ENCODE data around the gene USH1G. TPM values are rescaled to one million over a fixed set of nuclear protein-coding genes. Genes with fewer than 3 reads are reported as not detected.
"Not testable (repeated sequence)": the region's sequence is repeated elsewhere in the genome, so short reads cannot be mapped to it uniquely, and the experiment has no call there.

USH1G gene
- total RNA-seq, 1 donor from 2014 or later = not detected

DNA sequence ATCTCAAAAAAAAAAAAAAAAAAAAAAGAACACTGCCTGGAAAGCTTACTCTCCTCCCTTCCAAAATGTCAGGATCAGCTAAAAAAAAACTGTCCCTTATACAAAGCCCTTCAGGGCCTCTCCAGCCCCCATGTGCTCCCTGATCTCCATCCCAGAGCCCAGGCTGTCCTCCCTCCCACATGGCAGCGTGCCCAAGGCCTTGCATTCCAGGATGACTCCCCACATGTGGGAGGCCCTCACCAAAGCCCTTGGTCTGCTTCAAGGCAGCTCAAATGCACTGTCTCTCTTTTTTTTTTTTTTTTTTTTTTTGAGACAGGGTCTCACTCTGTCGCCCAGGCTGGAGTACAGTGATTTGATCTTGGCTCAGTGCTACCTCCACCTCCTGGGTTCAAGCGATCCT, 52.5 kb downstream of the USH1G start:
- no peak overlapping the region for H3K4me3 Mint-ChIP-seq
- no peak for DNase-seq (ENCODE audit: low spot score)
- no peaks in the 10 kb centered on the region for H3K9me3 Mint-ChIP-seq
- H3K27ac Mint-ChIP-seq = no peak overlapping the region
- peaks cover 12% of the 10 kb centered on the region for H3K36me3 Mint-ChIP-seq (ENCODE audit: low read depth)
- intact Hi-C loops (cut with micrococcal nuclease) = loop anchor here (5.0 to 10.0 kb wide), 2 partner anchors 162 to 394 kb away; partner anchors contain the start of genes GGA3 and MRPS7
- H3K27me3 Mint-ChIP-seq (ENCODE audit: insufficient read depth) = peaks cover 2% of the 10 kb centered on the region
- peaks cover 30% of the 10 kb centered on the region for H3K4me1 Mint-ChIP-seq (ENCODE audit: low read depth)

DNA sequence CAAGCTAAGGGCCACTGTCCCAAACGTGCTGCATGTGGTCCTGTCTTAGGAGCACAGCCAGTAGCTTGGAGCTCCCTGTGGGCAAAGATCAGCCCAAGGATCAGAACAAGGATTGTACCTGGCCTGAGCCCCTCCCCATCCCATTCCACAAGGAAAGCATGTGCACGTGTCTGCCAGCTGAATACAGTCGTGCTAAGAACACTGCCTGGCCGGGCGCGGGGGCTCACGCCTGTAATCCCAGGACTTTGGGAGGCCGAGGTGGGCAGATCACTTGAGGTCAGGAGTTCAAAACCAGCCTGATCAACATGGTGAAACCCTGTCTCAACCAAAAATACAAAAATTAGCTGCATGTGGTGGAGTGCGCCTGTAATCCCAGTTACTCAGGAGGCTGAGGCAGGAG, 53.0 kb downstream of the USH1G start:
- not testable (repeated sequence) for H3K9me3 Mint-ChIP-seq; H3K27ac Mint-ChIP-seq; H3K4me3 Mint-ChIP-seq; DNase-seq (ENCODE audit: low spot score); H3K27me3 Mint-ChIP-seq (ENCODE audit: insufficient read depth)
- Mint-ChIP-seq H3K36me3 (ENCODE audit: low read depth) (peaks cover 14% of the 10 kb centered on the region), H3K4me1 (ENCODE audit: low read depth) (peaks cover 29% of the 10 kb centered on the region)
- intact Hi-C loops (cut with micrococcal nuclease) = loop anchor here (5.0 to 10.0 kb wide), 2 partner anchors 162 to 395 kb away; partner anchors contain the start of genes GGA3 and MRPS7

DNA sequence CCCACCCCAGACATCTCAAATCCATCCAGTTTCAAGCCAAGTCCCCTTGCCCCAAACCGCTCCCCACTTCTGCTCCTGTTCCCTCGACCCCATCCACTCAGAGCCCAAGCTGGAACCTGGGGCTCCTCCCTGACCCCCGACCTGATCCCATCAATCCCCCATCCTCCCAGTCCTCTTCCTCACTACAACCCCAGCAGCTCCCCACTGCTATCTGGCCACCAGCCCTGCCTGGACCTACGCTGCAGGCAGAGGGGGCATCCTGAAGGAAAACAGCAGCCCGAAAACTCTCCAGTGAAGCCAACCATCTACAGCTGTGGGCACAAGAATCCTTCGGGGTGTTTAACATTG, 54.2 kb downstream of the USH1G start:
- H3K9me3 Mint-ChIP-seq = no peaks in the 10 kb centered on the region
- peaks cover 2% of the 10 kb centered on the region for H3K27me3 Mint-ChIP-seq (ENCODE audit: insufficient read depth)
- no peak for DNase-seq (ENCODE audit: low spot score)
- H3K27ac Mint-ChIP-seq = no peak overlapping the region
- intact Hi-C loops (cut with micrococcal nuclease) = no loop called here
- H3K36me3 Mint-ChIP-seq (ENCODE audit: low read depth) = peaks cover 17% of the 10 kb centered on the region
- H3K4me1 Mint-ChIP-seq (ENCODE audit: low read depth) = peaks cover 29% of the 10 kb centered on the region
- H3K4me3 Mint-ChIP-seq = no peak overlapping the region

DNA sequence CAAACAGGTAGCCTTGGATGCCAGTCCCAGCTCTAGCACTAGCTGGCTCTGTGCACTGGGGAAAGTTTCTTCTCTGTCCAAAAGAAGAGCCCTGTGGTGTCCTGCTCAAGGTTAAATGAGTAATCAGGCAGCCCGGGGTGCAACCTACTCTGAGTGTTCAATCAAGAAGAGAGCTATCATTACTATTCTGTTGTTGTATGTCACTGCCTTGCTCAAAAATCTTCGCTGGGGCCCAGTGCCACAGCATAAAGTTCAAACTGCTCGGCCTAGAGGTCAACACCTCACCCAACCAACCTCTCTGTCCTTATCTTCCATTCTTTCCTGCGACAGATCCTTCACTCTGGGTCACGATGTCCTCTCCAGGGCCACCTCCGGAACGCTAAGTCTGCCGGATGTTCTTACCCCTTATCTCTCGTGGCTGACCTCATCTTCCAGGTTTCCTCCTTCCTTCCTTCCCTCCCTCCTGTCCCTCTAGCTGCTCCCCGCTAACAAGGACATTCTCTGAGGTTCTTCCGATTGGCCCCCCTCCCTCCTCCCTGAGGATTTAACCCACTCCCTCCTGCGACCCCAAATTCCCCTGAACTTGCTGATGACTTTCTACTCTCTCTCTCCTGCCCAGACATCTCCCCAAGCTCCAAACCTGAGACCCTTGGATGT, 54.7 kb downstream of the USH1G start:
- intact Hi-C loops (cut with micrococcal nuclease) = no loop called here
- H3K36me3 Mint-ChIP-seq (ENCODE audit: low read depth) = peaks cover 21% of the 10 kb centered on the region

DNA sequence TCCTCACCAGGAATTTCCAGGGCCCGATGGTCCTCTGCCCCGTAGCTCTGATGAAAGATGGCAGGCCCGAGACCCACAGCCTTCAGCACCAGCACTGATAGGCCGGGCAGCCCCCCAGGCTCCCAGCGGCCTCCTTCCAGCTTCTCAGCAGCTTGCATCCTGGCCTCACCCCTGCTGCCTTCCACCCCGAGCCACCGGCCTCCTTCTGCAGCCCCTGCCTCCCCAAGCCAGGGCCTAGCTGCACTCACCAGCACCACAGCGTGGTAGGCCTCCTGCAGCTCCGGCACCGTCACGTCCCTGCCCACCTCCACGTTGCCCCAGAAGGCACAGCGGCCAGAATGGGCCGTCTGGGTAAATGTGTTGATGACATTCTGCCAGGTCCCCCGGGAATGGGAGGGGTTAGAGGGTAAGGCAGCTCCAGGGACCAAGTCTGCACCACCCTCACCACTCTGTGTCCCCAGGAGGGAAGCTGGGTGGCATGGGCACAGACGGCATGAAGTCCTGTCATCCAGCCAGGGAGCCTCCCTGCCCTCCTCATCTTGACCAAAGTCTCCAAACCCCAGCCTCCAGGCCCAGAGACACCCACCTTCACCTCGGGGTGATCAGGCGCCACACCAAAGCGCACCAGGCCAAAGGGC, 56.7 kb downstream of the USH1G start:
- Mint-ChIP-seq H3K4me1 (ENCODE audit: low read depth) (peaks cover 12% of the 10 kb centered on the region), H3K4me3 (no peak overlapping the region), H3K36me3 (ENCODE audit: low read depth) (peaks cover 19% of the 10 kb centered on the region), H3K9me3 (no peaks in the 10 kb centered on the region), H3K27me3 (ENCODE audit: insufficient read depth) (peaks cover 10% of the 10 kb centered on the region), H3K27ac (no peak overlapping the region)
- no peak for DNase-seq (ENCODE audit: low spot score)
- intact Hi-C loops (cut with micrococcal nuclease) = no loop called here

More for the DNA sequence above, 54.7 kb downstream of the USH1G start:
- Mint-ChIP-seq H3K27me3 (ENCODE audit: insufficient read depth) (peaks cover 3% of the 10 kb centered on the region), H3K27ac (no peak overlapping the region), H3K4me1 (ENCODE audit: low read depth) (peaks cover 26% of the 10 kb centered on the region), H3K9me3 (no peaks in the 10 kb centered on the region), H3K4me3 (no peak overlapping the region)
- no peak for DNase-seq (ENCODE audit: low spot score)

Other genes starting within 250 kb of the USH1G start
- gene CD300LF, start 210.3 kb downstream of the USH1G start, total RNA-seq = not detected in 2 replicates
- 6.0 and 6.1 TPM in 2 replicates for gene RAB37, start 186.0 kb downstream of the USH1G start, total RNA-seq
- 142 and 153 TPM in 2 replicates for gene NHERF1, start 174.6 kb downstream of the USH1G start, total RNA-seq
- gene NAT9, start 146.9 kb downstream of the USH1G start, total RNA-seq = 69.0 and 70.8 TPM in 2 replicates
- 0.02 and 0.34 TPM in 2 replicates for gene GRIN2C, start 63.4 kb downstream of the USH1G start, total RNA-seq
- gene FDXR, start 50.3 kb downstream of the USH1G start, total RNA-seq = 20.1 and 21.5 TPM in 2 replicates
- gene FADS6, start 29.6 kb downstream of the USH1G start, total RNA-seq = not detected in 2 replicates
- gene OTOP2, start 1.0 kb upstream of the USH1G start, total RNA-seq = not detected in 2 replicates
- not detected in 2 replicates for gene OTOP3, start 12.6 kb upstream of the USH1G start, total RNA-seq
- 0.29 and 0.31 TPM in 2 replicates for gene HID1, start 49.5 kb upstream of the USH1G start, total RNA-seq
- gene CDR2L, start 64.4 kb upstream of the USH1G start, total RNA-seq = 1.1 and 1.3 TPM in 2 replicates
- 77.8 and 78.1 TPM in 2 replicates for gene MRPL58, start 89.4 kb upstream of the USH1G start, total RNA-seq
- gene ATP5PD, start 123.7 kb upstream of the USH1G start, total RNA-seq = 152 and 165 TPM in 2 replicates
- gene KCTD2, start 124.0 kb upstream of the USH1G start, total RNA-seq = 21.2 and 22.6 TPM in 2 replicates
- 5.5 and 7.2 TPM in 2 replicates for gene SLC16A5, start 164.7 kb upstream of the USH1G start, total RNA-seq
- 11.6 and 13.0 TPM in 2 replicates for gene ARMC7, start 186.7 kb upstream of the USH1G start, total RNA-seq
- 80.0 and 80.1 TPM in 2 replicates for gene NT5C, start 208.5 kb upstream of the USH1G start, total RNA-seq
- gene JPT1, start 231.3 kb upstream of the USH1G start, total RNA-seq = 271 and 299 TPM in 2 replicates

Data from activated T-helper 1 cell treated with anti-CD3 and anti-CD28 coated beads, Interleukin-12 subunit alpha, Interleukin-12 subunit beta, Interleukin-2, Interleukin-4 antibody, amounts not matched to agents 30 ng/mL and 10 ng/mL and 1 ng/mL, durations not matched to agents 14 hours and 24 hours and 36 hours (primary cell).